HG03066 (cell line): ENCODE measurements around the gene RPL29.
"Not testable (repeated sequence)": the region's sequence is repeated elsewhere in the genome, so short reads cannot be mapped to it uniquely, and the experiment has no call there.

ENCODE experiments used
- ATAC-seq: cut with Tn5 transposase; IDR thresholded peaks from one replicate; pipeline ENCODE4 v1.9.1; 2021; ENCODE audit warnings: low read depth; ENCODE audit not compliant: unreplicated experiment

Gene RPL29

DNA sequence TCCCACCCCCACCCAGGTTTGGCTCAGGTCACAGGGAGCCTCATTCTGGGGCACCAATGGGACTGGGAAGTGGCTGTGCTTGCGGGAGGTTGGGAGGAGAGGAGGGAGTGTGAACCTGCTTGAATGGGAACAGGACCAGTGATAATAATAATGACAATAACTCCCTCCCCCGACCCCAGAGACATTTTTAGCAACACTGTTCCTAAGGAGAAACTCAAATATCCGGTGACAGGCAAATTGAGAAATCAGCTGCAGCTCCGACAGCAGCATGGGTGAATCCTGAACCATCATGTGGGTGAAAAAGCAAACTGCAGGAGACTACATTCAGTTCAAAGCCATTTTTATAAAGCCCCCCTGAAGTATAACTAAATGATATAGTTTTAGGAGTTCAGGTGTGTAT lies 11.6 kb upstream of the RPL29 start:
- ATAC-seq, result no peak

DNA sequence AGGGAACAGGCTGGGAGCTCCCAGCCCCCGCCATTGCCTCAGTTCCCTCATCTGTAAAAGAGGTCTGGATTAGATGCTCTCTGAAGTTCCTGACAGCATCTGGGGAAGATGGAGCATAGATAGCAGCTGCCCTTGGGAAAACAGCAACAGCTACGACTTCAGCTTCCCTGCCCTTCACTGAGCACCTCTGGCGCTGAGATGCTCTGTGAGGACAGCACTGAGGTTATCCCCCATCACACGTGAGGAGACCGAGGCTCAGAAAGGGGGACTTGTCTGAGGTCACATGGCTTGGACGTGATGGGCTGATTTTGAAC lies 11.1 kb upstream of the RPL29 start:
- ATAC-seq, result no peak

DNA sequence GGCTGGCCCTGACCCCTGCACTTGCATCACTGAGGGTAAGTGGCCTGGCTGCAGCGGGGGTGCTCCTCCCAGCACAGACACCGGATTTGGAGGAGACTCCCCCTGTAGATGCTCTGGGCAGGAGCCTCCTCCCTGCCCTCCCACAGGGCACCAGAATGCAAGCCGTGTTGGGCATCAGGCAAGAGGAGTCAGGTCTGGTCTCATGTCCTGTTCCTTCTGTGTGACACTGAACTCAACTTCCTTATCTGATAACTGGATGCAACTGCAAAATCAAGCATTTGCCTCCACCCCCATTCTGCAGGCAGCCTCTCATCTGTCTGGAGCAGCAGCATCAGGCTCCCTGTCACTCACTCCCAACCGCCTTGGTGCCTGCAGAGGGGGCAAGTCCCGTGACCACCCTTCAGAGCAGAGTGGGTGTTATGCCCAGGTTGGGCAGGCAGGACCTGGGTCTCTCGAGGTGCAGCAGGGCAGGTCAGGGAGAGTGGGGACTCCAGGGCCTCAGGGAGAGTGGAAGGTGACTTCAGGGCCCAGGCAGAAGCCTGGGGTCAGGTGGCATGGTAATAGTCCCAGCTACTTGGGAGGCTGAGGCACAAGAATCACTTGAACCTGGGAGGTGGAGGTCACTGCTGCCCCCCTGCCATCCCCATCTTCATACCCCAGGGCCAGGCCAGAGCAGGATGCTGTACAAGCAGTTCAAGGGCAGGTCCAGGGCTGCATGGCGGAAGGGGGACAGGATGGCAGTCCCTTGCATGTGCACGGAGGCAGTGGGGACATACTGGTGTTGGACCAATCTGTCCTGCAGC lies 10.5 kb upstream of the RPL29 start:
- no peak for ATAC-seq

DNA sequence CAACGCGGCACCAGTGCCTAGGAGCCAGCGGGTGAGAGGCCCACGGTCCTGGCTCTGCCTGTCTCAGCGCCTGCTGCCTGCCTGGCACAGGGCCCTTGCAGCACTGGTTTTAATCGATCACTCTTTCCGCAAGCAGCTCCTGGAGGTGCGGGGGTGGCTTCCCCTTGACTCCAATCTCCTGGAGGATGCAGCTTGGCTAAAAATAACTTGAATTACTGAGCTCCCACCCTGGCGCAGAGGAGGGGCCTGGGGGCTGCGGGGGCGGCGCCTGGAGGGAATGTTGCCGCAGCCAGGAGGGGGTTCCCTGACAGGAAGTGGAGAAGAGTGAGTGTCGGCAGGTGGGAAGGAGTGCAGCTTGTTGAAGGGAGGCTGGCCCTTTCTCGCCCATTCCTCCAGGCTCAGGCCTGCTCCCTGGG lies 9.9 kb upstream of the RPL29 start:
- no peak for ATAC-seq

DNA sequence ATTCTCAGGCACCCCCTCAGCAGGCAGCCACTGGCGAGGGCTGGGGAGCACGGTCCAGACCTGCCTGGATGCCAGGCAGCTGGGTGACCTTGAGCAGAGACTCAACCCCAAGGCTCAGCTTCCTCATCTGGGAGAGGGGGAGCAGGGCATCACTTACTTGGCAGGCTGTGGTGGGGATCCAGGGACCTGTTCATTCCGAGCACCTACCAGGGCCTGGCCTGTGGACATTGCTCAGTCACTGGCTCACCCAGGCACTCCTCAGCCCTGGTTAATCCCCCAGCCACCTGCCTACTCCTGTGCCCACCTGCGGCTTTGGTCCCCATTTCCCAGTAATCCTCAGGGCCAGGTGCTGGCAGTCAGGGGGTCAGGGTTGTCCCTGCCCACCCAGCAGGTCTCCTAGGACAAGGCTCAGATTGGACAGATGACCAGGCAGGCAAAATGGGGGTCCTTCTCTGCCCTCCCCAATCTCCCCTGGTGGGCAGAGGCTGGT lies 9.3 kb upstream of the RPL29 start:
- no peak for ATAC-seq

DNA sequence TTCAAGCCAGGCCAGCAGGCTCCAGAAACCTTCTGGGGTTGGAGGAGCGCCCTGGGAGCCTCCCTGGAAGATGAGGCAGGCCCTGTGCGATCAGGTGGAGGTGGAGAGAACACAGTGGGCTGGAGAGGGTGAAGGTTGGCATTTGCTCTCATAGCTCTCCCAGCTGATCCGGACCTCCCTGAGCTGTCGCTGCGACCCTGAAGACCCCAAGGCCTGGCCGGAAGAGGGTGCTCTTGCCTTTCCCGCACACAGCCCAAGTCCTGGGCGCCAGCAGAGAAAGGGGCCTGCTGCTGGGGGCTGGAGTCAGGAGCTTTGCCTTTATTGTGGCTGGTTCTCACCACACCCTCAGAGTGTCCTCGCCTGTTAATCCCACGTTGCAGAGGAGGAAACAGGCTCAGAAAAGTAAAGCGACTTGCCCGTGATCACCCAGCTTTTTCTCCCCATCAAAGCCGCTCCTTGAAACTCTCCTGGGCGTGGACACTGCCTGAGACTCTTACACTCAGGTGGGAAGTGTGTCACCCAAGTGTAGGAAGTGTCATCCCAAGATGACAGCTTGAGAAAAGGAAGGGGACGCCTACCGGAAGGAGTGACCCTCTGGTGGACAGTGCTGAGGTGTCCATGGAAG lies 8.6 kb upstream of the RPL29 start:
- no peak for ATAC-seq

DNA sequence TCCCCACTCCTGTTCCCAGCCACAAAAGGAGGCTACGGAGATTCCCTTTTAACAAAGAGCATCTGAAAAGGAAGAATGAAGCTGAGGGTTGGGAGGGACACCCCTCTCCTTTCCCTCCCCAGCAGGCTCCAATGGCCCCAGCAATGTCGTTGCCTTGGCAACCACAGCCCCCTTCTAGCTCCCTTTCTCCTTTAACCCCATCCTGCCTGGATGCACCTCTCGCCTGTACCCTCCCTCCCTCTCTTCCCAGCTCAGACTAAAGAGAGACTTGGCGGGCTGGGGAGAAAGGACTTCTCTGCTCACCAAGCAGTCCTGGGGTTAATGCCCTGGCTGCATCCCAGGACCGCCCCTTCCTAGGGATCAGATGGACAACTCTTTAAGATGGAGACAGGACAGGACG lies 7.1 kb upstream of the RPL29 start:
- ATAC-seq, result no peak

DNA sequence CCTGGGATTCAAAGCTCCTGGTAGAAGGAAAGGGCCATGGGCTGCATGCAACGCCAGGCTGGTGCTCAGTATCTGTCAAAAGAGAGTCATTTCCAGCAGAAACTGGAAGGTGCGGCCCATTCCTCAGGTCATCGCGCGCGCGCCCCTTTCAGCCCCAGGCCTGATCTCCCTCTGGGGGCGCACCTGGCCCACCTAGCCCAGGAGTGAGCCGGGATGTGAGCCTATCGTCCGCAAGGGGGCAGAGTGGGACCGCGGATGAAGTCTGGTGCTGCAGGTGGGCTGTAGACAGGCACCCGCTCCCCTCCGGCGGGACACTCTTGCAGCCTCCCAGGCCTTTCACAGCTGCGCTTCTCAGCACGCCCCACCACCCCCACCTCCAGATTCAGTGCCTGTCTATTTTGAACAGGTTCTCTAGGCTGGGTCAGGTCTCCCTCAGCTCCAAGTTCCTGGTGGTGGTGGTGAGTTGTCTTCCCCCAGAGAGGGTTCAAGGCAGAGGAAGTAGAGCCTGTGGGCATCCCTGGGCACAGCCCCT lies 5.8 kb upstream of the RPL29 start:
- peak; percentile 82 for ATAC-seq

DNA sequence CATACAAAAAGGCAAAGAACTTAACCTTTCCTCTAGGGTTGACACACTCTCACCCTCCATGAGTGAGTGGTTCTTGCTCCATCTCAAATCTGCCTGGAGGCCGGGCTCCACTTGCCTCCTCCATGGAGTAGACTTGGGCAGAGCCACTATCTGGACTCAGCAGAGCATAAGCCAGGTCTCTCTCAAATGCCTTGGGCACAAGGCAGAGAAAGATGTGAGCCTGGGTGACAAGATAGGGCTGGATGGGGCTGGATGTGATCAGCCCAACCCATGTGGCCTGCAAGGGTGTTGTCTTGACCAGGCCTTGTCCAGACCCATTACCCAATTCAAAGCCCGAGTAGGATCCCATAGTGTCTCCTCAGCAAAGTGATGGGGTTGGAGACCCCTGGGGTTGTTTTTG lies 4.2 kb upstream of the RPL29 start:
- ATAC-seq, result no peak

DNA sequence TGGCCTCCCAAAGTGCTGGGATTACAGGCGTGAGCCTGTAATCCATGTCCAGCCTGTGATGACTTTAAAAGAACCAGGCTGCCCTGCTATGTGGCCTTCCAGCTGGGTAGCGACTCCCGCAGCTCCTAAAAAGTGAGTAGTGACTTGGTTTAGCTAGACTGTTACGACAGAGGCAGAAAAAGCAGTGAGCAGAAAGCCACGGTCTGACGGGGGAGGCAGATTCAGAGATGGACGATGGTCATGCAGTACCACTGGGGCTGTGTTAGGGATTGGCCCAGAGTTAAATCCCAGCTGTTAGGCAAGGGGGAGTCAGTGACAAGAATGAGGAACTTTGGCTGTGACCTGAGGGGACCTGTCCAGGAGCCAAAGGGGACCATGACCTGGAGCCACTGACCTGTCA lies 3.1 kb upstream of the RPL29 start:
- no peak for ATAC-seq

DNA sequence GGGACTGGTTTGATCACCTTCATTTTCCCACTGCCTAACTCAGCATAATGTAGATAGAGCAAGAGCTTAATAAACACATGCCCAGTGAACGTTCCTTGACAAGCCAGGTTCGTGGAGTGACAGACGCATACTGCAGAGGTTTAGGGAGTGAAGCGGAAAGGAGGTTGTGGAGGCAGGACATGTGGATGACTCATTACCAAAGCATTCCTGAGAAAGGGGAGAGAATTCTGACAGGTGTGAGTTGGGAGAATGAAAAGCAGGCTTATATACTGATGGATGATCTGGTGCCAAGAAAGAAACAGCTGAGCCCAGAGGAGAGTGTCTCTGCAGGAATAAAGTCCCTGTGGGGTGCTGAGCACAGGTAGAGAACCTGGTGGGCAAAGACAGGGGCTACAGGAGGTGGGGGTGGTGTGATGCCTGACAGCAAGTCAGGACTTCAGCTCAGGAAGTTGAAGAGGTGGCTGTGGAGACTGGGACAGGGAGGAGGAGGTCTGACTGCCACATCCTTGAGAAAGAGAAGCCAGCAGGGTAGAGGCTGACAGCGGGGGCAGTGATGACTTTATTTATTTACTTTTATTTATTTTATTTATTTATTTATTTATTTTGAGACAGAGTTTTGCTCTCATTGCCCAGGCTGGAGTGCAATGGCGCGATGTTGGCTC lies 2.4 kb upstream of the RPL29 start:
- no peak for ATAC-seq

DNA sequence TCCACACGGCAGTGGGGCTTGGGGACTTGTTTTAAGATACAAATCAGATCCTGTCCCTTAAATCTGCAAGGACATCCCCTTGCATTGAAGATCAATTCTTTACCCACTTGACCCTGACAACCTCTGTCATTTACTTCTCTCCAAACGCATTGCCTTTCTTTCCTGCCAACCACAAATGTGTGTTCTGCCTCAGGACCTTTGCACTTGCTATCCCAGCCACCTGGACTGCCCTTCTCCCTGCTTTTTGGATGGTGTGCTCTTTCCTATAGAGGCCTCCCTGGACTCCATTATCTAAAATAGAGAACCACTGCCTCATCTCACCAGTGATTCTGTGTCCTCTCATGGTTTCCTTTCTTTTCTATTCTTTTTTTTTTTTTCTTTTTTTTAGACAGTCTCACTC lies 1.5 kb upstream of the RPL29 start:
- no peak for ATAC-seq

DNA sequence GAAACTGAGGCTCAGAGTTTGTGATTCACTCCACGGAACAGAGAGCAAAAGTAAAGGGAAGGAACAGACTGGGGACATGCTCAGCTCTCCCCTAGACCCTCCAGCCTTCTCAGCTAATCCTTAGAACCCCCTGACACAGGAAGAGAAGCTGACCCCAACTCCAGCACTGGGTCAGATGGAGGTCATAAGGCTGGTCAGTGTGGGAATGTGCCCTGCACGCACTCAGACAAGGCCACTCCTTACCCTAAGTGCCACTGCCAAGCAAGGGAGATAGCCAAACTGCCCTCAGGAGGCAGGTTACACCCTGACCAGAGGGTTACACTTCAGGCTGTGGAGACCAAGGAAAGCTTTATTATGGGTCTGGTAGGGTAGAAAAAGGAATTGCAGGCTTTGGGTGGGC lies 1.2 kb downstream of the RPL29 start:
- no peak for ATAC-seq

DNA sequence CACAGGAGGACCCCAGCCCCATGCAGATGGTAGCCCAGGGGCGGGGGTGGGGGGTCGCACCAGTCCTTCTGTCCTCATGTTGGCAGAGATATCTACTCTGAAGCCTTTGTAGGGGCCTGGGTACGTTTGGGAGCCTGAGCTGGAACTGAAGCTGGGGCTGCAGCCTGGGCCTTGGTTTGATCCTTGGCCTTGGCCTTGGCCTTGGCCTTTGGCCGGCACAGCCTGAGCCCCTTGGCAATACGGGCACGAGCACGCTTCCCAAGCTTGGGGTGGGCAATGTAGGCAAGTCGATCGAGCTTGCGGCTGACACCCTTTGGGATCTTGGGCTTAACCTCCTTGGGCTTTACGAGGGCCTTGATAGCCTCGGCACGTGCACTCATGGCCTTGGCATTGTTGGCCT lies 2.0 kb downstream of the RPL29 start:
- not testable (repeated sequence) for ATAC-seq

DNA sequence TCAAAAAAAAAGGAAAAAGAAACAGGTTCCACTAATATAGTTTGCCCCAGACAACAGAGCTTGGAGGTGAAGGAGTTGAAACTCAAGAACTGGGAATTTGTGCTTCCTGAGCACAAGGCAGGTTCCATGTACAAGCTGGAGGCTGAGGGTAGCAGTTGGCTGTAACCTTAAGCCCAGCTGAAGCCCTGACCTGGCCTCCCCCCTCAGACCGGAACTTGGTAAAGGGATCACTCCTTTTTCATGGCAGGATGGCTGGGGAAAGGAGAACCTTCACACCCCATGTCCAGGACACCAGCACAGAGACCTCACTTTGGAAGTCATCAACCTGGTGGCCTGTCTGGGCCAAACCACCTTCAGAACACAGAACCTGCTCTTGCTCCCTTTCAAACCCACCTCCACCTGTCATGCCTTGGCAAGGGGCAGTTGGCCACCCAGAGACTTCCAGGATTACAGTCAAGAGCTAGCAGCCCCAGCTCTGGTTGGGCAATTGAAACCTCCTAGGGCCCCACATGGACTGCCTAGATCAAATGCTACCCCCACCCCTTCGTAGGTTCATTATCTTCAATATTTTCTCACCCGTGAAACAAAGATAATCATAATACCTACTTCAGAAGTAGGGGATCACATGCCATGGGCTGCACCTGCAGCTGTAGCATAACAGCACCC lies 3.5 kb downstream of the RPL29 start:
- no peak for ATAC-seq

DNA sequence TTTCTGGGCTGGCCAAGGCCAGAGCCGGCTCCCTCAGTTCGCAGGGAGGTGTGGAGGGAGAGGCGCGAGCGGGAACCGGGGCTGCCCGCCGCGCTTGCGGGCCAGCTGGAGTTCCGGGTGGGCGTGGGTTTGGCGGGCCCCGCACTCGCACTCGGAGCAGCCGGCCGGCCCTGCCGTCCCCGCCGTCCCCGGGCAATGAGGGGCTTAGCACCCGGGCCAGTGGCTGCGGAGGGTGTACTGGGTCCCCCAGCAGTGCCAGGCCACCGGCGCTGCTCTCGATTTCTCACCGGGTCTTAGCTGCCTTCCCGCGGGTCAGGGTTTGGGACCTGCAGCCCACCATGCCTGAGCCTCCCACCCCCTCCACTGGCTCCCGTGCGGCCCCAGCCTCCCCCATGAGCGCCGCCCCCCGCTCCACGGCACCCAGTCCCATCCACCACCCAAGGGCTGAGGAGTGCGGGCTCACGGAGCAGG lies 5.2 kb downstream of the RPL29 start:
- not testable (repeated sequence) for ATAC-seq

DNA sequence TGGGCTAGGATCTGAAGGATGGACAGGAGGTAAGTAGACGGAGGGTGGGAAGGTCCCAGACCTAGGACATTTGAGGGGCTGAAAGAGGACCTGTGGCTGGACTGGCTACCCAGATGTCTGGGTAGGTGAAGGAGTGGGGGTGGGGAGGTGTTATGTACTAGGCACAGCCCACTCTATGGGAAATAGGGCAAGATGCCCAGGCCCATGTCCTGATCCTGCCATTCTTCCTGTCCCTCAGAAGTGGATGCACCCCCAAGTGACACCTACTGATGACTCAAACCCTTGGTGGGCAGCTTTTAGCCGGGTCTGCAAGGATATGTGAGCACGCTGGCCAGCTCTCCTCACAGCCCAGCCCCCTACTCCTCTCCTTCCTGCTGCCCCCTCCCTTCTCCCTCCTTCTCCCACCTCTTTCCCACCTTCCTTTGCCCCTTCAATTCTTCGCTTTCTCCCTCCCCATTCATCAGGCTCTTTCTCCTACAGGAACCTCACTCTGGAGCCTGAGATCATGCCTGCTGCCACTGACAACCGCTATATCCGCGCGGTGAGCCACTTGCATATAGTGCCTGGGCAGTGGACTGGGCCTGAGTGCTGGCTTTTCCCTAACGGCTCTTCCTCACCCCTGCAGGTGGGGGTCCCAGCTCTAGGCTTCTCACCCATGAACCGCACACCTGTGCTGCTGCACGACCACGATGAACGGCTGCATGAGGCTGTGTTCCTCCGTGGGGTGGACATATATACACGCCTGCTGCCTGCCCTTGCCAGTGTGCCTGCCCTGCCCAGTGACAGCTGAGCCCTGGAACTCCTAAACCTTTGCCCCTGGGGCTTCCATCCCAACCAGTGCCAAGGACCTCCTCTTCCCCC lies 7.2 kb downstream of the RPL29 start:
- no peak for ATAC-seq

DNA sequence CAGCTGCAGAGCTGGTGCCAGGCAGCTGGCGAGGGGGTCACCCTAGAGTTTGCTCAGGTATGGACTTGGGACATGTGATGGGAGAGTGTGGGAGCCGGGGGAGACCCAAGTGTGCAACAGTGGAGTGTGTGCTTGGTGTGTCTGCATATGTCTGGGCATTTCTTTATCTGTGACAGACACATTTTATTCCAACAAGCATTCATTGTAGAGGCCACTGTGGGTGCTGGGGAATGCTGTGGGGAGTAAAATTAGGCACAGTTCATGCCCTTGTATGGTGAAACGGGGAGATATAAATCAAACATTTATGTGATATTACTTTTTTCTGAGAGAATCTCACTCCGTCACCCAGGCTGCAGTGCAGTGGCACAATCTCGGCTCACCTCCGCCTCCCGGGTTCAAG lies 8.1 kb downstream of the RPL29 start:
- no peak for ATAC-seq

DNA sequence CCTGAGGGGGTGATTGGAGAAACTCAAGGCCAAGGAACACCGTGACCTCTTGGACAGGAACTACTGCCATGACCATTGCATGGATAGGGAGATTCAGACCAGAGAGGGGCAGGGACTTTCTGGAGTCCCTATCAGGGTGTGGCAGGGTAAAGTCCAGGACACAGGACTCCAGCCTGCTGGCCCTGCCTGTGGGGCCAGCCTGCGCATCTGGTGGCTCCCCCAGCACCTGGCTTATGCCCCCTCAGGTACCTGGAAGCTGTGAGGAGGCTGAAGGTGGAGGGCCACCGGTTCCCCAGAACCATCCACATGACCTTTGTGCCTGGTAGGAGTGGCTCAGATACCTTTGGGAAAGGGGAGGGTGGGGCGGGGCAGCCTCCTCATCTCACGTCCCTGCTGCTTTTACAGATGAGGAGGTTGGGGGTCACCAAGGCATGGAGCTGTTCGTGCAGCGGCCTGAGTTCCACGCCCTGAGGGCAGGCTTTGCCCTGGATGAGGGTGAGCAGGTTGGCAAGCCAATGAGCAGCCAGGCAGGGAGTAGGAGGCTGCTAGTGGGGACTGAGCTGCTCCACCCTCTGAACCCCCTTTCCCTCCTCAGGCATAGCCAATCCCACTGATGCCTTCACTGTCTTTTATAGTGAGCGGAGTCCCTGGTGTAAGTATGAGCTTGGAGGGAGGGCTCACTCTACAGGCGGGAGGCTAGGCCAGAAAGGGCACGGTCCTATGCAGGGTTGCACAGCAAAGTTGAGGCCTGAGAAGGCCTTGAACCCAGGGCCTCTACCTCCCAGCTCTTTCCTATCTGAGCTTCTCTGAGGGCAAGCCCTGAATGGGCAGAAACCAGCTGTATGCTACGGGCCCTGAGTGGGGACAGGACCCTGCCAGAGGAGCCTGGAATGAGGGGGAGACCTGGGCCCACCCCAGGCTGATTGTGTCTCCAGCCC lies 9.4 kb downstream of the RPL29 start:
- no peak for ATAC-seq
